Amniotic stem cell (primary cell): ENCODE data around the gene FCN3.
"Not testable (repeated sequence)": the region's sequence is repeated elsewhere in the genome, so short reads cannot be mapped to it uniquely, and the experiment has no call there.

ENCODE experiments used
- DNase-seq: peaks from one replicate; lab custom pipeline; 2025; lab: John Stamatoyannopoulos, UW

FCN3 gene

DNA sequence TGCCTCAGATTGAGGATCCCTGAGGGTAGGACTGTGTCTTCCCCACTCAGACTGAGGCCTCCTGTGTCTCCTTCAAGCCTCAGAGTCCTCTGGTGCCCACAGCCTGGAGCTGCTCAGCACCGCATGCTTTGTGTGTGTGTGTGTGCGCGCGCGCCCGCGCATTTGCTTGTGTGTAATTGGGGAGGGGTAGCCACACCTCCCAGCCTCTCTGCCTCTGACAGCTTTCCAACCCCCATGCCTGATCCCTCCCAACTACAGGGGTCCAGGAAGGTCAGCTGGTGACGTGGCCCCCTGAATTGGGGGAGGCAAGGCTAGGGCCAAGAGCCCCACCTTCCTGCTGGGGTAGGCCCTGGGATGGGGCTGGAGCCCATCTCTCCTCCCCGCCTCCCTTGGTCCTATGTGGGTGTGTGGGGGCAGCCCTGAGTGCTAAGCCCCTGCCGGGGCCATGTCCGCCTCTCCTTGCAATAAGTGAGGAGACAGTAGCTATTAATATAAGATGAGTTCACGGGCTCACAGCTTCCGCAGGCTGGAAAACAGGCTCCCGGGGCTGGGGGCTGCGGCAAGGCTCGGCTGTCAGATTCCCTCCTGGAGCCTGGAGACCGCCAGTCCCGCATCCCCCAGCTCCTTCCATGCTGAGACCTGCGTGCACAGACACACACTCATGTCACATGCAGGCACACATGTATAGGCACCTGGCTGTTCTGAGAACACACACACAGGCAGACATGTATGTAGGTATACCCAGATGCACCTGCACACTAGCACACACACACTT lies 24.8 kb upstream of the FCN3 start:
- DNase-seq, result no peak

DNA sequence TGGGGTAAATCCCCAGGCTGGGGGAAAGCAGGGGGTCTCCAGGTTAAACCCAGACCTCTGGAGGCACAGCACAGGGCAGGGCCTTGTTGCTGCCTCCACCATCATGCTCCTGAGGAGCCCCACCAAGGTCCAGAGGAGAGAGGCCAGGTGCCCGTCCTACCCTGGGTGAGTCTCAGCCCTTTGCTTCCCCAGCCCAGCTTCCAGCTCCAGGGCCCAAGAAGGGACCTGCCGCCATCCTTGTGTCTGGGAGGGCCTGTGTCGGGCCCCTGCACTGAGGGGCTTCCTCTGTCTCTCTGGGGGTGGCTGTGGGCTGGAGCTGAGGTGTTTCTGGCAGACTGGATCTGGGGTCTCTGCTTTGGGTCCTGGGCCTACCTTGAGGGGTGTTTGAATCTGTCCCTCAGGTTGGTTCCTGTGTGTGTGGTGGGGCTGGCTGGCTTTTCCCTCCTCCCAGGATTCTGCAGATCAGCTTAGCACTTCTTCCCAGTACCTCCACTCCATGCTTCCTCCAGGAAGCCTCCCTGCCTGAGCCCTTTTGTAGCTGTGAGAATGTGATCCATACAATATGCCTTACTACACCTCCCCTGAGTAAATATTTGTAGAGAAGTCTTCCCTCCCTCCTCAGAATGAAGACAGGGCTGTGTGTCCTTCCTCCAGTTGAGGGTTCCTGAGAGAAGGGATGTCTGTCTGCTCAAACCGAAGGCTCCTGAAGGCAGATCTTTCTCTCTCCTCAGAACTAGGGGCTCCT lies 24.0 kb upstream of the FCN3 start:
- no peak for DNase-seq

DNA sequence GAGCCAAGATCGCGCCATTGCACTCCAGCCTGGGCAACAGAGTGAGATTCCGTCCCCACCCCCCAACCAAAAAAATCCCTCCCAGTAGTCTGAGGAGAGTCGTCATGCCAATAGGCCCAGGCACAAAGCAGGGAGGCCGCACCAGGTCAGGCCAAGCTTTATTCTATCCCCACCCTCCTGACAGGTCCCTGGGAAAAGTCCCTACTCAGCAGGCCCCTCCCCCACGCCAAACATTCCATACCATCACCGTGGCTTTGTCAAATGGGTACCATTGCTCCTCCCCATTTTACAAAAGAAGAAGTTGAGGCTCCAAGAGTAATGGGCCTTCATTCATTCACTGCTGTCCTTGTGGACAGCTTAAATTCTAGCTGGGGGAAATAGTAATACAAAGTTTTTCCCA lies 23.1 kb upstream of the FCN3 start:
- DNase-seq, result no peak

DNA sequence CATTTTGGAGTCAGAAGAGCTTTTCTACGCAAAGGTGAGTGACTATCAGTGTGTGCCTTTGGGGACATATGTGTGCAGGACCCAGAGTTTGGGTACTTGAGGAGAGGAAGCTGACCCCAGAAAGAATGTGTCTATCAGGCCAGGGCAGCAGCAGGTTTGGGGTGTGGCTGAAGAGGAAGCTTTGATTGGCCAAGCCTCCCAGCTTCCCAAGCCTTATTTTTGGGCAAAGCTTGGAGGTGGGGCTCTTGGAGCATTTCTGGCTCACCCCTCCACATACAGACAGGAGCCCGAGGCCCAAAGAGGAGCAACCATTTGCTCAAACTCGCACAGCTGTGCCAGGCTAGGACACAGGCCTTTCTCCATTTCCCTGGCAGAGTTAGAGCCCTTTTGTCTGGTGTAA lies 22.5 kb upstream of the FCN3 start:
- DNase-seq, result no peak

DNA sequence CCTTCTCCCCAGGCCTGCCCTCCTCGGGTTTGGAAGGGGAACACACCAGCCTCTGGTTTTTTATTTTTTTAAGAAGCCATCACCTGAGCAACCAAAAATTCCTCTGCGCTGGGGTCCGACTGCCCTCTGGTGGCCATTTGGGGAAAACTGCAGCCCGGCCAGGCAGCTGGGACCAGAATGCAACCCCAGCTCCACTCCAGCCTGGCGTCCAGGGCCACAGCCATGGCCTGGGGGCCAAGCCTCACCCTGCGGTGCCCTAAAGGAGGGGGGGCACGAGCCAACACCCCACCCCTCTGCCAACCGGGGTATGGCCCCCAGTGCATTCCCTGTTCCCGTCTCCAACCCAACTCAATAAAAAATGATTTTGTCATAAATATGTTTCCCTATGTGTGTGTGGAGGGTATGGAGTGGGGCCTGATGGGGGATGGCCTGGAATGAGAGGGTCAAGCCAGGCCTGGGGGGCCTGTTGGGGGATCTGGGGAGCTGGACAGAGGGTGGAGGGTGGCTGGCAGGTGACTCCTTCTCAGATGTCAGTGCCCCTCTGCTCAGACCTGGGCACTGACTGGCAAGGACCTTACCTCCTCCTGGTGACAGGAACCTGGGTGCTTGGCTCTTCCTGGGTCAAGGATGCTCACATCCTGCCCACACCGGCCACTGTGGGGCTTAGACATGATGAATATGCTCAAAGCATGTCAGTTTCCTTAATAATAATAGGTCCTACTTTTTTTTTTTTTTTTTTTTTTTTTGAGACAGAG lies 21.0 kb upstream of the FCN3 start:
- DNase-seq, result no peak

DNA sequence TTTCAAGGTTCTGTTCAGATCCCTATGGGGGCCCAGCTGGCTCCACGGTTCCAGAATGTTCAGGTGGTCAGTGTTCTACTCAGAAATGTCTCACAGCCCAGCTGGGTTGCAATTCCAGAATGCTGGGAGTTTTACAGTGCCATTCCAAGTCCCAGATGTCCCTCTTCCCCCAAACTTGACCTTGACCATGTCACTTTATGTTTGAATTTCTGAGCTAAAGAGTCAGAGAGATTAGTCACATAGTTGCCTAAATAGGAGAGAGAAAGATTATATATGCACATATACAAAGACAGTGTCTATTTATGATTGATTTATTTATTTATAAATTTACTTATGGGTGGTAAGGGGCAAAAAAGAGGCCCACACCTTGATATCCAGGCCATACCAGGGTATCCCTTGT lies 20.3 kb upstream of the FCN3 start:
- no peak for DNase-seq

DNA sequence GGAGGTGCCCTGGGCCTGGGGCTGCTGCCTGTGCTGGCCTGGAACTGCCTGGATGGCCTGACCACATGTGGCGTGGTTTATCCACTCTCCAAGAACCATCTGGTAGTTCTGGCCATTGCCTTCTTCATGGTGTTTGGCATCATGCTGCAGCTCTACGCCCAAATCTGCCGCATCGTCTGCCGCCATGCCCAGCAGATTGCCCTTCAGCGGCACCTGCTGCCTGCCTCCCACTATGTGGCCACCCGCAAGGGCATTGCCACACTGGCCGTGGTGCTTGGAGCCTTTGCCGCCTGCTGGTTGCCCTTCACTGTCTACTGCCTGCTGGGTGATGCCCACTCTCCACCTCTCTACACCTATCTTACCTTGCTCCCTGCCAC lies 19.6 kb upstream of the FCN3 start:
- no peak for DNase-seq

DNA sequence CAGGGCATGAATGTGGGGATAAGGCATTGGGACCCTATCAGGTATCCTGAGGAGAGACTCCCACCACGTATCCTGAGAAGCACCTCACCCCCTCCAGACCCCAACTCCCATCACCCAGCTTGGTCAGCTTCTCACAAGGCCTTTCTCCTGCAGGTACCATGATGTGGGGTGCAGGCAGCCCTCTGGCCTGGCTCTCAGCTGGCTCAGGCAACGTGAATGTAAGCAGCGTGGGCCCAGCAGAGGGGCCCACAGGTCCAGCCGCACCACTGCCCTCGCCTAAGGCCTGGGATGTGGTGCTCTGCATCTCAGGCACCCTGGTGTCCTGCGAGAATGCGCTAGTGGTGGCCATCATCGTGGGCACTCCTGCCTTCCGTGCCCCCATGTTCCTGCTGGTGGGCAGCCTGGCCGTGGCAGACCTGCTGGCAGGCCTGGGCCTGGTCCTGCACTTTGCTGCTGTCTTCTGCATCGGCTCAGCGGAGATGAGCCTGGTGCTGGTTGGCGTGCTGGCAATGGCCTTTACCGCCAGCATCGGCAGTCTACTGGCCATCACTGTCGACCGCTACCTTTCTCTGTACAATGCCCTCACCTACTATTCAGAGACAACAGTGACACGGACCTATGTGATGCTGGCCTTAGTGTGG lies 19.1 kb upstream of the FCN3 start:
- no peak for DNase-seq

DNA sequence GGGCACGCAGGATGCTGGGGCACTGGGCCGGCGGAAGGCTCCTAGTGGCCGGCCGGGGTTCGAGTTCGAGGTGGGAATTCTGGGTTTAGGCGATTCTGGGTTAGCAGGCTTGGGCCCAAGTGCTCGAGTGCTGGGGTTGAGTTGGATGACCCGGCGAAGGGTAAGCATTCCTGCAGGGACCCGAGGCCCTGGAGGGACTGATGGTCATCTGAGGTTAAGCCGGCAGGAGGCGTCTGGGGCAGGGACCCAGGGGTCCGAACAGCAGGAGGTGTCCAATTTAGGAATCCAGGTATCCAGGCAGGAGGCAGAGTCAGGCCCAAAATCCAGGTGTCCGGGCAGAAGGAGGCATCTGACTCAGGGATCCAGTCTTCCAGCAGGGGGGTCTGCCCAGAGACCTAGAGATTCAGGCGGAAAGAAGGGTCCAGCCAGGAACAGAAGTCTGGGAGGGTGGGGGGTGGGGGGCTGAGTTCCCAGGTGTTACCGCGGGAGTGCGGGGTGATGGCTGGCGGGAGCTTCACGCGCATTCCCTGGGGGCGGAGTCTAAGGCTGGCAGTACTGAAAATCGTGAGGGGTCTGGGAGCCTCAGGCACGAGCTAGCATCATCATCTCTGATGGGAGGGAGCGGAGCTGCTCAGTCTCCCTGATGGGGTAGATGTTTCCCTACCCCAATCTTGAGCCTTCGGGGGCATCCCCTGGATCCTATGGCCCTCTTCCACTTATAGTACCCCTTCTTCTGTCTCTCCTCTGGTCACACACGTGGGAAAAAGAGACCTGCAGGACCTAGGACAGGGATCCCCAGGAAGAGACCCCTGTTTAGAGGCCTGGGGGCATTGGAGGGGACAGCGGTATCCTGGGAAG lies 18.4 kb upstream of the FCN3 start:
- DNase-seq, result no peak

DNA sequence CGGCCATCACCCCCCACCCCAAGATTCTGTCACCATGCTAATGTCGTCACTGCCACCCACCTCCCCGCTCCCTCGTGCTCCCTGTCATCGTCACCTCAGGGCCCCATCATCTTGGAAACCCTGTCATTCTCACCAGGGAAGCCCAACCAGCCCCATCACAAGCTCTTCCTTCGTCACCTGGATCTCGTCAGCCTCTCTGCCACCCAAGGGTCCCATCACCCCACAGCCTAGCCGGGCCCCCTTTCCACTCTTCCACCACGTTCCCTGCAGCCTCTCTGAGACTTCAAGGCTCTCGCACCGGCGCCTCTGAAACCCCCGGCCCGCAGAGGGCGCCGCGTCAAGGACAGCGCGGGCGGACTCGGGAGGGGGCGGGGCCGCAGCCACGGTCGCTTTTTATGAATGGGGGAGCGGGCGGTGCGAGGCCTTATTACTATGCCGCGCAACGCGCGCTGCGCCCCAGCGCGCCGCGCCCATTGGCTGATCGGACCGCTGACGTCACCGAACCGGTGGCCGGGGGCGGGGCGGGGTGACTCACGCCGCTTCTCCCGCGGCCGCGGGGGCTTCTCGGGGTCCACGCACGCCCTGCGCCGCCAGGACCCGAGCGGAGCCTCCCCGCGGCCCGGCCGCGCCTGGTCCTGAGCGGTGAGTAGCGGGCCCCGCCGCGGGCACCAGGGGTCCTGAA lies 17.6 kb upstream of the FCN3 start, which contains the start of gene GPR3:
Gene GPR3 (plus strand): TSS at position 527 of the 682 bp plus-strand sequence. CDS start 1,177 bp downstream, outside the sequence.
- DNase-seq, result peak; percentile 76

DNA sequence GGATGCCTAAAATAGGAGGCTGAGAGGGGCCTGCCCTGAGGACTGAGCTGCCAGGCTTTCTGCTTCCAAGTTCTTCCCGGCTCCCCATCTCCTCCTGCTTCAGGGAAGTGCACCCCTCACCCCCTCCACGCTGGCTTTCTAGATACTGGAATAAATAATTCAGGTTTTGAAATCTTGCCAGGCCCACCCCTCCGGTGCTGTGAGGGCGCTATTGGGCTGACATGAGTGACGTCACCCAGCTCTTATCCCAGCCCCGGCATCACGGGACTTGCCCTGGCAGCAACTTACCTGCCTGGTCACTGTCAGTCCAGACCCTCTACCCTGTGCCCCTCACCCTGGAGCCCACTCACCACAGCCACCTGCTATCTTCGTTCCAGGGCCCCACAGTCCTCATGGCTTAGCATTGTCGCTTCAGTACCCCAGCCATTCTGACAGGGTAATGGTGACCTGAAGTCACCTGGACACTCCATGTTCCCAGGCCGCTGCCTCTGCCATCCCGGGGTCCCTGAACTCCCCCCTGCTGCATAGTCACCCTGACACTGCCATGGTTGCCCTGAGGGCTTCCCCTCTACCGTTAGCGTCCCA lies 17.0 kb upstream of the FCN3 start:
- DNase-seq, result no peak

DNA sequence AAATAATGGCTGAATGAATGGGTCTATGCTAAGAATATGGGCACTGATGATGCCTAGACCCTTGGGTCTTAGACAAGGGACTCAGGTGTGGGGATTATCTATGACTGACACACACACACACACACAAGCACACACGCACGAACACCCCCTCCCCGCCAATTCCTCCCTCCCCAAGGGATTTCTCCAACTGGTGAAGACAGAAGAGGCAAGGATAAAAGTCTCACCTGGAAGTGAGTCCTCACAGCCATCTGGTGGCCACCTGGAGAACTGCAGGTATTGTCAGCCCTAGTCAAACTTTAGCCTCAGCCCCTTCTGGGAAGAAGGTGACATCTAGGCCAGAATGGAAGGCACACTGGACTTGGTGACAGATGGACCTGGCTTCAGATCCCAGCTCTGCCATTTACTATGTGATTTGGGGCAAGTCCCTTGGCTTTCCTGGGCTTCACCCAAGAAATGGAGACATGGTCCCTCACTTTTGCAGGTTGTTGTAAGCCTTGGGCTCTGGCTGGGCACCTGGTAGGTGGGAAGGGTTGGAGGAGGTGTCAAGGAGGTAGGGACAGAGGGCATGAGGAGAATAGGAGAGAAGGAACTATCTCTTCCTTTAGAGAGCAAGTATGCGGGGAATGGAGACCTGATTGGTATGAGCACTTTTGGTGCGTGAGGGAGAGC lies 13.8 kb upstream of the FCN3 start:
- DNase-seq, result no peak

DNA sequence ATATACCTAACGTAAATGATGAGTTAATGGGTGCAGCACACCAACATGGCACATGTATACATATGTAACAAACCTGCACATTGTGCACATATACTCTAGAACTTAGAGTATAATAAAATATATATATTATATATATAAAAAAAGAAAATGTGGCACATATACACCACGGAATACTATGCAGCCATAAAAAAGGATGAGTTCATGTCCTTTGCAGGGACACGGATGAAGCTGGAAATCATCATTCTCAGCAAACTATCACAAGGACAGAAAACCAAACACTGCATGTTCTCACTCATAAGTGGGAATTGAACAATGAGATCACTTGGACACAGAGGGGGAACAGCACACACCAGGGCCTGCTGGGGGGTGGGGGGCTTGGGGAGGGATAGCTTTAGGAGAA lies 10.2 kb upstream of the FCN3 start:
- not testable (repeated sequence) for DNase-seq

DNA sequence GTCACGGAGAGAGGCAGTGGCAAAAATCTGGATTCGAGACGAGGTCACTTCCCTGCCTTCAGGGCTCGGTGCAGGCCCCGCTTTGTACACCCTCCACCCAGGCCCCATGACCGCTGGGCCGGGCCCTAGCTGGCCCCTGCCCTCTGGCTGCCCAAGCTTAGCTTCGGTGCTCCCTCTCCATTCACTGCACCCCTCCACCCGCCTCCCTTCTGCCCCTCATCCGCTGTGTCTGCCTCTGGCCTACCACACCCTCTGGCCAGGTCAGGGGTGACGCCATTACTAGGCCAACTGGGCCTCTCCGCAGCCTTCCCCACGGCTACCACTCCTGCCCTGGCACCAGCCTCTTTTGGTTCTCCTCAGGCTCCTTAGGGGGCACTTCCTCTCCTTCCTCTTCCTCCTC lies 9.0 kb upstream of the FCN3 start:
- DNase-seq, result no peak

DNA sequence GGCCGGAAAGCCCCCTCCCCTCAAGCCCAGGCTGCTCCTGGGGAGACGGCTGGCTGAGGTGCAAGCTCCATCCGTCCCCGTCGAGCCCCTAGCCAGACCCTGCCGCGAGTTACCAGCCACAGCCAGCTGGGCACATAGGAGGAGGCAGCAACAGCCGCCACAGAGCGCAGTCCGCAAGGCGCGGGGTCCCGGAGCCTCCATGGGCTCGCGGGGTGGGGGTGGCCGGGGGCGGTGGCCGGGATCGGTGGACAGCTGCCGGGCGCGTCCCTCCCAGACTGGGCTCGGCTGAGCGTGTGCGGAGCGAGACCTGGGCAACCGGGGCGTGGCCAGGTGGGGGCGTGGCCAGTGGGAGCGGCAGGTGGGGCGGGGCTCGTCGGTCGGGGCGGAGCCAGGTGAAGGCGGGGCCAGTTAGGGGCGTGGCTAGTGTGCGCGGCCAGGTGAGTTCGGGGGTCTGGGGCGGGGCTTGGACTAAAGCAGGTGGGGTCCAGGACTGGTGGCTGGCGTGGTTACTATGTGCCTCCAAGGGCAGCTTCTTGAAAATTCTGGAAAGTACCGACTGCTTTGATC lies 8.5 kb upstream of the FCN3 start, which contains the start of gene CD164L2:
Gene CD164L2 (minus strand): TSS at position 295 of the 567 bp plus-strand sequence. CDS start 94 bp downstream, at position 201.
- DNase-seq, result no peak

DNA sequence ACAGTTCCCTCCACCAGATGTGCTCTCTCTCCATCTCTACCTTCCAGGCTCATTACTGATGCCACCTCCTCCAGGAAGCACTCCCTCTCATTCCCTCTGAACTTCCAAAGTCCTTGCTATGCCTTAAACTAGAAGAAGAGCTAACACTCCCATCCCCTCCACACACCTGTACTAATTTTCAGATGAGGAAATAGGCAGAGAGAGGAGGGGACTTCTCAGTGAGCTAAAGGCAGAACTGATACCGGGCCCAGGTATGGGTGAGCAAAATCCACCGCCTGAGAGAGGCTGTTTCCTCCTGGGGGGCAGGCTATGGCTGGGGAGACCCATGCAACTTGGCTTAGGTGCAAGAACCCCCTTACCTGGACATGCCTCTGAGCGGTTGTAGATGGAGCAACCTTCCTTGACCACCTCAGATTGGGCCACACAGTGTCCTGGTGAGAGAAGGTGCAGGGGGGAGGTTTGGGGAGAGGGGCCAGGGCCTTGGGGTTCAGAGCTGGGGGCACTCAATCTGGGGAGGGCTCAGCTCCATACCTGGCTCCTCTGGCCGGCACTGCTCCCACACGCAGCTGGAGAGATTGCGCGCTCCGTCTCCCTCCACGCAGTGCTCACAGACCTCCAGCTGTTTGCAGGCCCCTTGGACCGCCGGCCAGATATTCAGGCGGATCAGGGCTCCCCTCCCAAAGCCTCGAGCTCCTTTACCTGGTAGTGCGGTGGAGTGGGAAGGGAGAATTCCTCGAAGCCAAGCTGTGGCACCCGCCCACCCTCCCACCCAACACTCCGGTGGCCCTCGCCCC lies 7.5 kb upstream of the FCN3 start:
- DNase-seq, result no peak

DNA sequence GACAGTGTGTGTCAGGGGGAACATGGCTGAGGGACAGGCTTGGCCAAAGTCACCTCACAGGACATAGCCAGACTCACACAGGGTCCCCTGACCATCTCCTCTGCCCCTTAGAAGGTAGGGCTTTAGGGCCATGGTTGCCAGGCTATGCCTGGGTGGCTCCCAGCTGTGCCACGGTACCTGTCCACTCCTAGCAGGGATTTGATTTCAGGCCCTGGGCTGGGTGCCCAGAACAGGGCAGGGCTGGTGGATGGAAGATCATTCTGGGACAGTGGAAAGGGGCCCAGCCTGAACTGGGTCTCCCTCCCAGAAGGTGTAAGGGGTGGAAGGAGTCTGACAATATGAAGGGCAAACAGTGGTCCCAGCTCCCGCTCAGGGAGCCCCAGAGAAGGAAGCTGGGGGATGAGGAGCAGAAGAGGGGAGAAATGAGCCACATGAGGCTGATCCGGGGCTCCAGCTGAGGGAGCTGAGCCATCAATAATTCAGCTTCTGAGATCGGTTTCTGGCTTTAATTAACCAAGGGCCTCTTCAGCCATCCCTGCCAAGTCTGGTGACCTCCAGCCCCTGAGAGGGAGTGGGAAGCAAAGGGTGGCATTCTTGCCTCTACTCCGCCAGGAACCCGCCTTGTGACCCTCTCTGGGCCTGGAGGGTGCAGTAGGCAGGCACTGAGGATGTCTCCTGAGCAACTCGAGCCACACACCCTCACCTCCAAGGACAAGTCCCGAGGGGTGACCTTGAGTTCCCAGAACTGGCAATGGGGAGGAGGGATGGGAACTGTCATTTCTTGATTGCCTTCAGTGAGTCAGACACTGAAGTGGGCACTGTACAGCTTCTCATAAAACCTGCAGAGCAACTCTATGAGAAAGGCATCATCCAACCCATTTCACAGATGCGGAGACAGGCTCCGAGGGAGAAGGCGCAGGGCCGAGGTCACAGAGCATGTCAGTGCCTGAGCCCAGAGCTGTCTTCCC lies 6.4 kb upstream of the FCN3 start:
- DNase-seq, result no peak
